Measurements from ENCODE around the gene STAT3.
"Not testable (repeated sequence)": the region's sequence is repeated elsewhere in the genome, so short reads cannot be mapped to it uniquely, and the experiment has no call there.

STAT3 gene

GRCh38 chr17:42345396-42346073 lies 42.7 kb downstream of the STAT3 start:
- no peak for DNase-seq

DNA sequence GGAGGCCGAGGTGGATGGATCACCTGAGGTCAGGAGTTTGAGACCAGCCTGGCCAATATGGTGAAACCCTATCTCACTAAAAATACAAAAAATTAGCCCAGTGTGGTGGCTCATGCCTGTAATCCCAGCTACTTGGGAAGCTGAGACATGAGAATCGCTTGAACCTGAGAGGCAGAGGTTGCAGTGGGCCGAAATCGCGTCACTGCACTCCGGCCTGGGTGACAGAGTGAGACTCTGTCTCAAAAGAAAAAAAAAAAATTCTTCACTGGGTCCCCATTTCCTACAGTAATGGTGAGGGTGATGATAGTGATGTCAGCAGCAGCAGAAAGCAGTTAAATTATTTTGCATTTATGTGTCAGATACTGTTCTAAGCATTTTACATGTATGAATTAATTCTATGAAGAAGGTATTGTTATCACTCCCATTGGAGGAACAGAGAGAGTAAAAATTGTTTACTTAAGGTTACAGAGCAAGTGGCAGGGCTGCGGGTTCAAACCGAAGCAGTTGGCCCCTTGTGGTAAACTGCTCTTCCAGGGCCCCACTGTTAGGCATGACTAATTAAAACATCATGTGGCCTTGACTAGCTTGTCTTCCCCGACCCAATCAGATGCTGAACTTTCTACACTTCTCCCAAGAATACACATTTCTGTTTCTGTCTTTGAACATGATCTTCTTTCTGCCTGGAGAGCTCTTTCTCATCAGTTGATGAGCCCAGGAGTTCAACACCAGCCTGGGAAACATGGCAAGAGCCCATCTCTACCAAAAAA lies 45.8 kb downstream of the STAT3 start:
- DNase-seq: no peak

DNA sequence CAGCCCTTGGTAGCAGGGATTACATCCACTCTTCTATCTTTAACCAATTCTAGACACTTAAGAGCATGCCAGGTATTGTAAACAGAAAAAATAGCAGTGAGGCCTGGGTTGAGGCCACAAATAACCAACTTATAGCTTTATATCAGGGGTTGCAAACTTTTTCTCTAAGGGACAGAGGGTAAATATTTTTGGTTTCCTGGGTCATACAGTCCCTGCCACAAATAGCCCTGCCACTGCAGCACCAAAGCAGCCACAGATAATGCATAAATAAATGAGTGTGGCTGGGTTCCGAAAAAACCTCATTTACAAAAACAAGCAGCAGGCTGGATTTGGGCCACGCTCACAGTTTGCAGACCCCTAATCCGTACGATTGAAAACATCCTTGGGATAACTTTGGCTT lies 46.7 kb downstream of the STAT3 start:
- DNase-seq: no peak

DNA sequence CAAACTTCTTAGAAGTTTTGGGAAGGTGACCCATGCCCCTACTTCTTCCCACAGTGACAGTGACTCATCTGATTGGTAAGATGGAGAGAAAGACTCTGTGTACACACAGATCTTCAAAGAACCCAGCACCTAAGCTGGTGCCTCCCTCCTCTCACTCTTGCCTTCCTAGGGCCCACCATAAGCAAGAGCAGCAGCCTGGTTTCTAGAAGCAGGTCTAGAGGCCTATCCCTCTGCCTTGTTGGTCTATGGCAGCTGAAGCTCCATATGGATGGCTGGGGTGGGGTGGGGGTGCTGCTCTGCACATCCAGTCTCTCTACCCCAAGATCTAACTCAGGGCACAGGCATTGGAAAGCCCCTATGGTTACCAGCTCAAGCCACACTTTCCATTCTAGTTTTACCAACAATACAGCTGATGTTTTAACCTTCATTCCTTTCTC lies 47.5 kb downstream of the STAT3 start:
- DNase-seq: no peak

GRCh38 chr17:42339221-42339620 lies 49.0 kb downstream of the STAT3 start:
- DNase-seq: no peak

GRCh38 chr17:42338427-42338985 lies 49.7 kb downstream of the STAT3 start:
- no peak for DNase-seq

GRCh38 chr17:42337442-42337841 lies 50.8 kb downstream of the STAT3 start:
- no peak for DNase-seq

- no peak for DNase-seq
Measured at GRCh38 chr17:42334677-42335076, 53.6 kb downstream of the STAT3 start.

DNA sequence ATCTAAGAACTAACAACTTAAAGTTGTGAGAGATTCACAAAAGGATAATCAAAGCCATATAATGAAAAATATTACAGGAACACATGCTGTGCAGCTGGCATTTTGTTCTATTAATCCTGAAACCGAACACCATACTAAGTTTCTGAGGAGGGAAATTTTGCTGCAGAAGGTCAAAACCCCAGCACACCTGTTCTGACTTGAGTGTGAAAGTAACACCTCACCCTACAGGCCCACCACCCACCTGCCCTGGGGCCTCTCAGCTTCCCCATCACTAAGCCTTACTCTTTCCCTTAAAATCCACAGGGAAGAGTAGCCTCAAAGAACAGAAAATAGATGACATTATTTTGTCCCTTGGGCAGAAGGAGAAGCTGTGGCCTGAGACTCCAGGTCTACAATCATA lies 55.2 kb downstream of the STAT3 start:
- no peak for DNase-seq

- no peak for DNase-seq
Measured at GRCh38 chr17:42329025-42329976, 58.9 kb downstream of the STAT3 start.

DNA sequence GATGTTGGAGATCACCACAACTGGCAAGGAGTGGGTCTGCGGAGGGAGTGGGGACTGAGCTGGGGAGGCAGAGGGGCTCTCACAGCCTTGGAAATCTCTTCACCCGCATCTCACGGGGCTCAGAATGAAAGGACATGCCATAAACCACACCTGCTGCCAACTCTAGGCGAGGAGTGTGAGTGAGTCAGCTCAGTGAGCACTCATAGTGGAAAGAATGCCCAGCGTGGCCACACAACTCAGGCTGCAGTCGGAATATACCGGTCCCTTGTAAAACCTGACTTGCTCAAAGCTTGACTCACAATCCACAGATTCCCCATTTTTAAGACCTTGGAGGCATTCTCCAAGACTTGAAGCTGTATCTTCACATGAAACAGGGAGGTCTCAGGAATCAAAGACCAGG lies 63.2 kb downstream of the STAT3 start:
- no peak for DNase-seq

- no peak for DNase-seq
Measured at GRCh38 chr17:42323268-42323773, 64.9 kb downstream of the STAT3 start.

GRCh38 chr17:42322382-42323267 lies 65.6 kb downstream of the STAT3 start:
- DNase-seq: peak; percentile 88

DNA sequence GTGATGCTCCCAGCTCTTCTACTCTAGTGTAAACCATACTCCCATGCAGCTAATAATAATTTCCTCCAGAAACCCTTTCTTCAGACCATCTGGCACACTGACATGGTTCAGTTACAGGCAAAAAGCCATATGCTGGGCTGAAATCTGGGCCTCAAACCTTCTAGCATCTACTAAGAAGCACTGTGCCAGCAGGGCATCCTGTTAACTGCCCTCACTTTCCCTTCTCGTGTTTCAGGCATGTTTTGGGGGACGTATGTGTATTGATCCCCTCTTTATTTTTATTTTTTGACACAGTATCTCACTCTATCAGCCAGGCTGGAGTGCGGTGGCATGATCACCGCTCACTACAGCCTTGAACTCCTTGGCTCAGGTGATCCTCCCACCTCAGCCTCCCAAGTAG lies 66.7 kb downstream of the STAT3 start:
- no peak for DNase-seq

- not testable (repeated sequence) for DNase-seq
Measured at GRCh38 chr17:42317967-42318366, 70.3 kb downstream of the STAT3 start.

DNA sequence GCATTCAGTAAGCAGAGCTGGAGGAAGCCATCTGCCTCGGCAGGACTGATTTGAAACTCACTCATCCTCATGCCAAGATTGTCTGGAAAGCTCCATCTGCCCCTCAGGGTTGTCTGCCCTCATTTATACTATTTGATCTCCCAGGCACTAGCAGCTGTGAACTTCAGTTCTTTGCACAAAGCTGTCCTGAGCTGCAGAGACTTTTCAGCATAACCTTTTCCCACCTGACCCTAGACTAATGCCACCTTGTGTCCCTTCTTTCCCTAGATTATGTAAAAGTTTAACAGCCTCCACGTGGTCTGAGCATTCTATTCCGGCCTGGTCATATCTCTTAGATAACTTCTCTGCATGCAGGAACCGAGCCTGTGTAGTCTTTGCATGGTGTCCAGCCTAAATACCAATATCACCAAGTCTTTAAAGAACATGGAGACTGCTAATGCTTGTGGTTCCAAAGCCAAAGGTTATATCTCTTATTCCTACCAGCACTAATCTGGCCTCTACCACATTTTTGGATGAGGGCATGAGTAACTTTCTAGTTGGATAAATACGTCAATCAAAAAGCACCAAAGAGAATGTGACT lies 70.9 kb downstream of the STAT3 start:
- DNase-seq: no peak

DNA sequence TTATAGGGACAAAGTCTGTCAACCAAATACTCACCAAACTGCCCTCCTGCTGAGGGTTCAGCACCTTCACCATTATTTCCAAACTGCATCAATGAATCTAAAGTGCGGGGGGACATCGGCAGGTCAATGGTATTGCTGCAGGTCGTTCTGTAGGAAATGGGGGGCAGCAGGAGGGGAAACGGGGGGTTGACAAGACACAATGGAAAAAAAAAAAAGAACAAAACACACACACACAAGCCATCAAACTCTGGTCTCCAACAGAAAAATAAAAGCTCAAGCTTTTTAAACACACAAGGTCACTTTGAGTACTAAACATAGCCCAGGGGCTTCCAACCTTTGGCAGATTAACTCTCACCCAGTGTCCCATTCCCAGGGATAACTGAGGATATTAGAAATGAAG lies 71.5 kb downstream of the STAT3 start:
- no peak for DNase-seq

GRCh38 chr17:42315402-42316156 lies 72.7 kb downstream of the STAT3 start:
- no peak for DNase-seq

GRCh38 chr17:42313773-42314566 lies 74.3 kb downstream of the STAT3 start:
- DNase-seq: no peak

- DNase-seq: no peak
Measured at GRCh38 chr17:42313389-42313772, 74.9 kb downstream of the STAT3 start.

All from NCI-H1092 (cell line).